Heart right ventricle (tissue), 16 donors: ENCODE measurements around the gene LRRC15. TPM values are rescaled to one million over a fixed set of nuclear protein-coding genes. Genes with fewer than 3 reads are reported as not detected.

Experiments used
- ATAC-seq, 8 donors: fragments of 200-7000 bp; cut with Tn5 transposase; one replicate each; pipeline ENCODE4 v1.9.1; 2020; ENCODE audit warnings: mild to moderate bottlenecking in 8 of 8, moderate library complexity in 8 of 8, moderate number of reproducible peaks in 1 of 8
- DNase-seq, 2 donors: peaks; one replicate each; pipeline ENCODE4 v3.0.0-alpha.2; 2020
- H3K27ac ChIP-seq, 10 donors: fragments of 200-600 bp; sonication (generic) in 2 of 10; one replicate each; pipeline versions ENCODE4 v1.5.0 to v1.8.0; 2020 to 2022; ENCODE audit warnings: mild to moderate bottlenecking in 3 of 10
- H3K27me3 ChIP-seq, 7 donors: fragments of 200-600 bp; one replicate each; pipeline ENCODE4 v1.8.0; 2021 to 2022; ENCODE audit warnings: mild to moderate bottlenecking in 2 of 7
- H3K36me3 ChIP-seq, 9 donors: fragments of 200-600 bp; sonication (generic) in 1 of 9; one replicate each; pipeline versions ENCODE4 v1.5.0 to v1.8.0; 2020 to 2022; ENCODE audit warnings: mild to moderate bottlenecking in 2 of 9
- H3K4me1 ChIP-seq, 9 donors: fragments of 200-600 bp; sonication (generic) in 1 of 9; one replicate each; pipeline versions ENCODE4 v1.5.0 to v1.8.0; 2020 to 2022; ENCODE audit warnings: mild to moderate bottlenecking in 4 of 9
- H3K4me3 ChIP-seq, 10 donors: fragments of 200-600 bp; sonication (generic) in 2 of 10; one replicate each; pipeline versions ENCODE4 v1.5.0 to v1.8.0; 2020 to 2022; ENCODE audit warnings: mild to moderate bottlenecking in 7 of 10, moderate library complexity in 2 of 10
- H3K9me3 ChIP-seq, 11 donors: fragments of 200-600 bp in 10 of 11; sonication (generic) in 2 of 11; one replicate each; pipeline versions ENCODE4 v1.5.0 to v1.8.0; 2013 to 2022; ENCODE audit warnings: mild to moderate bottlenecking in 2 of 11, control low read depth in 1 of 11, moderate library complexity in 1 of 11
- WGBS, 2 donors: extraction: QIAGEN DNeasy Blood & Tissue Kit; methylation state at CpG; one replicate each; pipeline ENCODE4 v1.1.7; 2013; ENCODE audit warnings: inconsistent platforms in 1 of 2; 5-methylcytosine and 5-hydroxymethylcytosine counted together
- intact Hi-C, 10 donors: fragments of 100-400 bp; cut with DNase I; formaldehyde crosslinking; loops; one replicate each; pipeline versions ENCODE4 v1.11.1 to v1.14.2; 2022
- polyA plus RNA-seq, 2 donors: library from polyadenylated mRNA; stranded (reverse); fragments of 200-250 nt; gene quantifications; one replicate each; pipeline ENCODE4 v1.2.3, GENCODE V29; 2013
- total RNA-seq, 10 donors: library from RNA; stranded (reverse); fragmentation: NEBNext Ultra II Directional in 3 of 10; extraction: Animal tissue kit (Norgen Biotek cat#: 25700) in 3 of 10; gene quantifications; one replicate each; pipeline versions ENCODE4 v1.2.1 to v1.2.4, GENCODE V29; 2021 to 2023
- TF ChIP-seq, protein P1 (sequence below), 9 donors: fragments of 200-600 bp; sonication (generic) in 2 of 9; IDR thresholded peaks; one replicate each; pipeline versions ENCODE4 v1.5.0 to v1.8.0; 2021 to 2022; ENCODE audit warnings: antibody characterized with exemption in 9 of 9, mild to moderate bottlenecking in 5 of 9, moderate library complexity in 1 of 9
- donor health status: Arrhythmogenic right ventricular cardiomyopathy.
- donor health status: ischemic (EF 13 %, LVEDD 7.1; RV severe dilation, severe dysfunction).
- donor health status: healthy with polysubstance abuse.
- donor health status: DM: no; HTN: yes; CAD: no.
- donor health status: DM: no; HTN: no; CAD: no.
- donor health status: ischemic (EF 25% LVEDD 6.9; RV normal size, moderate dysfunction).
- donor health status: ischemic (EF 25% LVEDD 5.7; RV mildly dilated, moderate dysfunction).
- donor health status: healthy.
- donor health status: DM: yes; HTN: yes; CAD: no.
- donor health status: Ischemic cardiomyopathy.
- donor health status: ischemic (EF 35%, LVEDD 5.7; RV mildly dilated, moderate dysfunction).
- donor health status: nonischemic (EF 11% LVEDD 7.7; RV severe dilation, severe dysfunction).
- donor health status: DM: yes; HTN: yes; CAD: no.
- donor health status: PGD.
- donor health status: ischemic (EF 29% LVEDD 5.4; RV normal size, mild dysfunction).
- donor health status: nonischemic (EF 23%, LVEDD 6.1; RV moderate dilation, normal function).

LRRC15 gene
- total and polyA plus RNA-seq, 12 donors: 0.05 to 0.81 (median 0.21) TPM; not detected in 1

DNA sequence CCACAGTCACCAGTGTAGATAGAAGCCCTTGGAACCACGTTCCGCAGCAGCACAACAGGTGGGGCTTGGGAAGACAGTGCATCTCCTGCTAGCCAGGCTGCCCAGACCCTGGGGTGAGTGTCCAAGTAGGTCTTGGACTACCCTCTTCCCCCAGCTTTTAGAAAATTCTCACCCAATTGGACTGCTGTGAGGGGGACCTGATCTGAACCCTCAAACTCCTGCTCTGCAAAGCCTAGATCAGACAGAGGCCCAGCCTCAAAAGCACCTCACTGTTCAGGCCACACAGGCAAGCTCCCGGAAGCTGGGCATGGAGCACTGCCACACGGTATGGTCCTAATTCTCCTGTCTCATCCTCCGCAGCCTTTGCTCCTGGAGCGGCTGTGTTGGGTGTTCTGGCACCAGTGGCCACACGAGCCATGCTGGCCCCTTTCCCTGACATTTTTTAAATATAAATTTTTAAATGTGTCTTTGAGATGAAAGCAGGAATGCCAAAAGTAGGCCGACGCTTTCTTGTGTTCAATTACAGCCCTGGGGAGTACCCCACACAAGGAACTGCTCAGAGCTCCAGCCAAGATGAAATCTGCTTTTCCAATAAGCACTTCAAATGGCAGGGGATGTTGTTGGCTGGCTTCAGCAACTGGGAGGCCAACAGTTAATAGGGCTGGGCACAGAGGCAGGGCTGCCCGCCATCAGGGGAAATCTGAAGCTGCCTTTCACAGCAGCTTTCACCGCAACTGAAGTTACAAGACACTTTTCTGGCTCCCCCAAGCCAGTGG is 59.3 kb downstream of the LRRC15 start:
- Histone ChIP-seq H3K36me3 (no peaks in the 10 kb centered on the region), H3K27me3 (peaks cover 0 to 67% (median 24%) of the 10 kb centered on the region in 7 donors), H3K4me1 (peaks cover 2 to 39% (median 19%) of the 10 kb centered on the region in 9 donors), H3K9me3 (no peaks in the 10 kb centered on the region), H3K4me3 (no peak overlapping the region), H3K27ac (no peak overlapping the region)
- 86 to 90% methylated on average over 11 of the region's 11 CpGs for WGBS, 2 donors
- ATAC-seq (no peak), DNase-seq (no peak)
- TF ChIP-seq, protein P1, sequence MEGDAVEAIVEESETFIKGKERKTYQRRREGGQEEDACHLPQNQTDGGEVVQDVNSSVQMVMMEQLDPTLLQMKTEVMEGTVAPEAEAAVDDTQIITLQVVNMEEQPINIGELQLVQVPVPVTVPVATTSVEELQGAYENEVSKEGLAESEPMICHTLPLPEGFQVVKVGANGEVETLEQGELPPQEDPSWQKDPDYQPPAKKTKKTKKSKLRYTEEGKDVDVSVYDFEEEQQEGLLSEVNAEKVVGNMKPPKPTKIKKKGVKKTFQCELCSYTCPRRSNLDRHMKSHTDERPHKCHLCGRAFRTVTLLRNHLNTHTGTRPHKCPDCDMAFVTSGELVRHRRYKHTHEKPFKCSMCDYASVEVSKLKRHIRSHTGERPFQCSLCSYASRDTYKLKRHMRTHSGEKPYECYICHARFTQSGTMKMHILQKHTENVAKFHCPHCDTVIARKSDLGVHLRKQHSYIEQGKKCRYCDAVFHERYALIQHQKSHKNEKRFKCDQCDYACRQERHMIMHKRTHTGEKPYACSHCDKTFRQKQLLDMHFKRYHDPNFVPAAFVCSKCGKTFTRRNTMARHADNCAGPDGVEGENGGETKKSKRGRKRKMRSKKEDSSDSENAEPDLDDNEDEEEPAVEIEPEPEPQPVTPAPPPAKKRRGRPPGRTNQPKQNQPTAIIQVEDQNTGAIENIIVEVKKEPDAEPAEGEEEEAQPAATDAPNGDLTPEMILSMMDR (IDR thresholded peaks at IDR 0.05): no peak
- intact Hi-C loops: loop anchor here in 9 of 10 donors (5.0 to 10.0 kb wide), 6 partner anchors 38 to 645 kb away; partner anchors contain the start of gene HES1 (in 1 of the 9)

DNA sequence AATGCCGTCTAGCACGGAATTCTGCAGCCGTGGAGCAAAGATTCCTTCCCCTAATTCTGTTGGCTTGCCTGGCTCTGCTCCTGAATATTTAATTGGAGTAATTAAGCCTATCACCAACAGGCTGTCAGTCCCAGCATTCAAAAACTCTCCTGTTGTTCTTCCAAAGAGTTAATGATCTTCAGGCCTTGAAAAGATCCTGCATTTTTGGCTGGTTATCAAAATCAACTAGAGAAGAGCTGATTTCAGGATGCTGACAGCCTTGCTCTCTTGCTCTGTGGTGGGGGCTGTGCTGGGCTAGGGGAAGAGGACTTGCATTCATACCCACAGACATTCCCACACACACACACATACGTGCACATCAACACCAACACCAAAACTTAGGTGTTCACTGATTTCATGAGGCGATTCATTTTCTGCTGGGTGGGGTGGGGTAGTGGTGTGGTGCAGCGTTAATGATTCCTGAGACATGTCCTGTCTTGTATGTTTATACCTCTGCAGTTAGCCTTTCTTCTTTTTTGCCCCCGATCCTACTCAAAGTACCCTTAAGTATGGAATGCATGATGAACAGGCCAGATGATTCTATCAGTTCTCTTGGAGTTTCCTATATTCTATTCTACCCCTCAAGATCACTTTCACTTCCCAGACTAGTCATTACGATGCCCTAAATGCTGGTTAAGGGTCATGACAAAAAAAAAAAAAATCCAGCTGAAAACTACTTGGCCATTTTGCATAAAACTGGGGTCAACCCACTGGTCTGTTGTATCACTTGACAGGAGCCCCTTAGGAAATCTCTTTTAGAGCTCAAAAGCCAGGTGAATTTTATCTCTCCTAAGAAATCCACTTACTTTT is 60.7 kb downstream of the LRRC15 start:
- 85% methylated on average over 8 of the region's 8 CpGs for WGBS, 2 donors

DNA sequence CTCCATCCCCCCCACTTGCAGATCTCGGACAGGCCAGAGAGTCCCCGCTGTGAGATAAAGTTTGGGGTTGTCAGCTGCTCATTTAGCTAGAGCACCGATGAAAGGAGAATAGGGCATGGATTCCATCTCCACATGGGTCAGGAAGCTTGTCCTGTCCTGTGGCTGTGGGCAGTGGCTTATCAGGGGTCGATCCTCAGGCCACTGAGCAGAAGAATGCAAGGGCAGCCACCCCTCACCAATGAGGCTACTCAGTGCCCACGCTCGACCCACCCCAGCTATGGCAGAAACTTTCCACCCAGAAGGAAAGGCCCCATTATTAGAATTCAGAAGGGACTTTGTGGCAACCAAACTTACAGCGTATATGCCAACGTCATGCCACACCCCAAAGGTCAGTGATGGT is 61.7 kb downstream of the LRRC15 start:
- H3K4me3 ChIP-seq: no peak overlapping the region
- H3K36me3 ChIP-seq: no peaks in the 10 kb centered on the region
- peaks cover 0 to 61% (median 18%) of the 10 kb centered on the region in 7 donors for H3K27me3 ChIP-seq
- TF ChIP-seq, protein P1 (IDR thresholded peaks at IDR 0.05): no peak
- intact Hi-C loops: loop anchor here in 2 of 10 donors (5.0 kb wide), 1 partner anchor 36 kb away; no protein-coding TSS in a partner anchor
- H3K4me1 ChIP-seq: peaks cover 0 to 18% (median 8%) of the 10 kb centered on the region in 9 donors
- DNase-seq: no peak
- H3K9me3 ChIP-seq: no peaks in the 10 kb centered on the region
- WGBS, 2 donors: 91 to 93% methylated on average over 8 of the region's 8 CpGs
- H3K27ac ChIP-seq: no peak overlapping the region
- ATAC-seq: no peak

More for the DNA sequence above, 60.7 kb downstream of the LRRC15 start:
- Histone ChIP-seq H3K36me3 (no peaks in the 10 kb centered on the region), H3K27ac (no peak overlapping the region), H3K27me3 (peaks cover 0 to 65% (median 18%) of the 10 kb centered on the region in 7 donors), H3K4me3 (no peak overlapping the region), H3K9me3 (no peaks in the 10 kb centered on the region), H3K4me1 (peaks cover 0 to 26% (median 9%) of the 10 kb centered on the region in 9 donors)
- no peak for DNase-seq
- no peak for ATAC-seq
- intact Hi-C loops: loop anchor here in 2 of 10 donors (5.0 kb wide), 1 partner anchor 37 kb away; no protein-coding TSS in a partner anchor
- TF ChIP-seq, protein P1 (IDR thresholded peaks at IDR 0.05): no peak
